ENCODE data around the gene MAP3K21.

DNA sequence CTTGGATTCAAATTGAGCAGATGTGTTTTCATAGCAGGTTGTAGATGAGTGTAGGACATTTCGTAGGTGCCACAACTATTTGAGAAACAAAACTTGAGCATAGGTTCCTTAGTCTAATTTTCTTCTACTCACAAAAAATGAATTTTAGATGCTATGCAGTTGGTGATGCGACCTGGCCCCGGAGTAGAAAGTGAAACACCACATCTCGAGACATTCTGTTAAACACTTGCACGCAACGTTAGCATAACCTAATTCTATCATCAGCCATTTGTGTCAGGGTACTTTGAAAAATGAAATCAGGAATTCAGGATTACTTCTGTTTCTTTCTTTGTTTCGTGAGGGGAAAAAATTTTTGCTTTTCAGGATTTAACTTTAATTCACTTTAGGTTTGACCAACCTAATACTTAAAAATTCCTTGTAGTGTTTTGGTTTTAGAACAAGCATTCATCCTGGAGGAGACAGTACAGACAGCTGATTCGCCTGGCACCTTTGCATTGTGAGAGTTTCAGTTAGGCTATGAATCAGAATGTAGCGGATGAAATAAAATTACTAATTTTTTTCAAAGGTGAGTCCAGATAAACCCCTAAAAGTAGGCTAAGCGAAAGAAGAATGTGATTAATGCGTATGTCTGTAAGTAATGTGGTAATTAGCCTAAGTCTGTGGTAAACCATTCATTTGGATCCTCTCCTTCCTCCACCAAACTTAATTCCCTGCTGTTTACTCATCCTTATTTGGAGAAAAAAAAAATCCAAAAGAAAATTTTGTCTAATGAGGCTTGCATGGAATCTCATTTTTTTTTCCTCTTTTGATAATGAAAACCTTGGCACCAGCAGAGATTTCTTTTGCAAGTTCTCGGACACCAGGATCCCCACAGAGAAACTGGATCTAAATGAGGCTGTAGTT, 44.9 kb downstream of the MAP3K21 start:
- TF ChIP-seq CTCF (IDR thresholded peaks at IDR 0.05): no peak
- no peak for TF ChIP-seq POLR2AphosphoS5 (IDR thresholded peaks at IDR 0.05; ENCODE audit: insufficient read depth in 1 of 2, low read depth in 1 of 2)
- no peak for TF ChIP-seq POLR2A (IDR thresholded peaks at IDR 0.05)
